AG04450 (cell line): Measurements from ENCODE around the gene FAM9A. TPM values are rescaled to one million over a fixed set of nuclear protein-coding genes. Genes with fewer than 3 reads are reported as not detected.
"Not testable (repeated sequence)": the region's sequence is repeated elsewhere in the genome, so short reads cannot be mapped to it uniquely, and the experiment has no call there.

Experiments
- CTCF ChIA-PET: fragments of 300-600, 350-600 bp; formaldehyde crosslinking; extraction: SDS; loops from one replicate; lab custom pipeline; 2022; ENCODE audit warnings: antibody characterized with exemption, inconsistent platforms; lab: Charles Lee
- POLR2A ChIA-PET: fragments of 350-600 bp; formaldehyde crosslinking; extraction: SDS; loops from one replicate; lab custom pipeline; 2021; ENCODE audit warnings: antibody characterized with exemption, inconsistent platforms; lab: Yijun Ruan, JAX
- DNase-seq: peaks from one replicate; pipeline ENCODE4 v3.0.0-alpha.2; 2011; ENCODE audit warnings: low read depth, low spot score
- H3K27ac ChIP-seq: one replicate; pipeline ENCODE4 v1.5.1; 2012; ENCODE audit warnings: low read depth, low read length, control low read depth
- H3K27me3 ChIP-seq: one replicate; pipeline ENCODE4 v1.6.0; 2012; ENCODE audit warnings: low read length; ENCODE audit not compliant: control insufficient read depth, insufficient read depth
- H3K4me3 ChIP-seq: 2 replicates; pipeline ENCODE4 v1.5.1; 2011; ENCODE audit warnings: mild to moderate bottlenecking, low read depth, low read length, control low read depth
- H3K9me3 ChIP-seq: 2 replicates; pipeline ENCODE4 v1.5.1; 2012; ENCODE audit warnings: low read length; ENCODE audit not compliant: control insufficient read depth, insufficient read depth
- polyA plus RNA-seq: library from polyadenylated mRNA; depleted of rRNA; stranded (reverse); fragments of >200 nt; gene quantifications from 2 replicates; pipeline ENCODE4 v1.2.3, GENCODE V29; 2011
- TF ChIP-seq, protein P1 (sequence below): IDR thresholded peaks from 2 replicates; pipeline ENCODE4 v1.5.1; 2011; ENCODE audit warnings: low read depth, low read length, control low read depth, inconsistent platforms

The FAM9A gene
- polyA plus RNA-seq, 1 experiment: not detected

DNA sequence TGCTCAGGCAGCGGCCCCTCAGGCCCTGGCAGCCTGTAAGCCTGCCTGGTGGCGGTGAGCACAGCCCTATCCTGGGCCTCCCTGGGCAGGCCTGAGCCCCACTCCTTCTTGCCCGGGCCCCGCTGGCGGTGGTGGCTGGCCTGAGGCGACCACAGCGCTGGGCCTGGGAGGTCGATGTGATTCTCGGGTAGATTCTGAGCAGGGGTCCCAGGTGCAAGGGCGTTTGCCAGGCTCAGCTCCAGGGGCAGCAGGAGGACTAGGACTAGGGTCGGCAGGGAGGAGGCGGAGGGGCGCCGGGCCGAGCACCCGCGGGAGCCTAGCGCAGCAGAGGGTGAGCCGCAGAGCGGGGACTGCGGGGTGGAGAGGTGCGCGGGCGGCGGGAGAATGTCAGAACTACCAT, 17.0 kb downstream of the FAM9A start:
- TF ChIP-seq, protein P1, sequence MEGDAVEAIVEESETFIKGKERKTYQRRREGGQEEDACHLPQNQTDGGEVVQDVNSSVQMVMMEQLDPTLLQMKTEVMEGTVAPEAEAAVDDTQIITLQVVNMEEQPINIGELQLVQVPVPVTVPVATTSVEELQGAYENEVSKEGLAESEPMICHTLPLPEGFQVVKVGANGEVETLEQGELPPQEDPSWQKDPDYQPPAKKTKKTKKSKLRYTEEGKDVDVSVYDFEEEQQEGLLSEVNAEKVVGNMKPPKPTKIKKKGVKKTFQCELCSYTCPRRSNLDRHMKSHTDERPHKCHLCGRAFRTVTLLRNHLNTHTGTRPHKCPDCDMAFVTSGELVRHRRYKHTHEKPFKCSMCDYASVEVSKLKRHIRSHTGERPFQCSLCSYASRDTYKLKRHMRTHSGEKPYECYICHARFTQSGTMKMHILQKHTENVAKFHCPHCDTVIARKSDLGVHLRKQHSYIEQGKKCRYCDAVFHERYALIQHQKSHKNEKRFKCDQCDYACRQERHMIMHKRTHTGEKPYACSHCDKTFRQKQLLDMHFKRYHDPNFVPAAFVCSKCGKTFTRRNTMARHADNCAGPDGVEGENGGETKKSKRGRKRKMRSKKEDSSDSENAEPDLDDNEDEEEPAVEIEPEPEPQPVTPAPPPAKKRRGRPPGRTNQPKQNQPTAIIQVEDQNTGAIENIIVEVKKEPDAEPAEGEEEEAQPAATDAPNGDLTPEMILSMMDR: no peak

DNA sequence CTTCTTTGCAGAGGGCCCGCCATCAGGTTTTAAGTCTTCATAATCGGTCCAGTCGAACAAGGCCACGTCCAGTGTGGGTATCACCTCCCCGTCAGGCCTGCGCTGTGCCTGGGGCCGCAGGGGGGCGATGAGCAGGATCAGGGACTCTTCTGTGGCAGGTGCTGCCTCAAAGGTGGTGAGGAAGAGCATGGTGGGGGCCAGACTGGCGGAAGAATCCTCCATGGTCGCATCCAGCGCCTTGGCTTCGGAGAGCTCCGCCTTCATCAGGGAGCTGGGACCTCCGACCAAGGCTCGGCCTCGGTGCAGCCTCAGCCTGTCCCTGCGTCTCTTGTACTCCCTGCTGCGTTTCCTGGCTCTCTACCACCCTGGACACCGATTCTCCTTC, 17.5 kb downstream of the FAM9A start:
- no peak for DNase-seq
- no peak overlapping the region for H3K27ac ChIP-seq
- H3K27me3 ChIP-seq: no peaks in the 10 kb centered on the region
- H3K4me3 ChIP-seq: no peak overlapping the region
- H3K9me3 ChIP-seq: peaks cover 13% of the 10 kb centered on the region; the same call in 1 of the 2 replicates
- TF ChIP-seq, protein P1: no peak
- ChIA-PET CTCF (interaction anchor here (1.4 kb wide), 1 partner anchor 9 kb away, joined by 3 read pairs; no protein-coding TSS in a partner anchor), POLR2A (no interaction called here)

More for the DNA sequence above, 17.0 kb downstream of the FAM9A start:
- H3K4me3 ChIP-seq: no peak overlapping the region
- CTCF ChIA-PET: no interaction called here
- H3K27me3 ChIP-seq: no peaks in the 10 kb centered on the region
- POLR2A ChIA-PET: no interaction called here
- peaks cover 13% of the 10 kb centered on the region; the same call in 1 of the 2 replicates for H3K9me3 ChIP-seq
- H3K27ac ChIP-seq: no peak overlapping the region
- DNase-seq: no peak

DNA sequence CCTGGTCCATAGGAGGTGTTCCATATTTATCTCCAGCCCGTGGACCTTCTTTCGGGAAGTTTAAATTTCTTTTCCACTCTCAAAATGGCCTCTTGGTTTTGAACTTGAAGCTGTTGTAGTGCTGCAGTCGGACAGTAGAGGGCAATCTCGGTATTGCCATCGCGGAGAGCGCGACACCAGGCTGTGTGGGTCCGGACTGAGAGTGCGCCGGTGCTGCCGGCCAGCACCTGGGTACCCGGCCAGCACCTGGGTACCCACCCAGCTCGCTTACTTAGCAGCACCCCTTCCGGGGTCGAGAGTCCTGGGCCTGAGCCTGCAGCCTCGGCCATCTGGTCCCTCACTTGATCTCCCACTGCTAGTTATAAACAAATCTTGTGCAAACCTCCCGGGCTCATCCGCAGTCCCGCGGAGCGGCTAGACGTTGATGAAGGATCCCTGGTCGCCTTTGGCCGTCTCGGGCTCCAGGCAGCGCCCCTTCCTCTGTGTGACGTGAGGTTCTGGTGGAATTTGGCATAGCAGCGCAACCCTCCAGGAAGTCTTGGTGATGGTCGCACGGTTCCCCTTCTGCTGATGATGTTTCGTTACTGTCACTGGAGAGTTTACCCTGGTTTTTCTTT, 18.0 kb downstream of the FAM9A start:
- no peak overlapping the region for H3K27ac ChIP-seq
- CTCF ChIA-PET: interaction anchor here (1.4 kb wide), 1 partner anchor 9 kb away, joined by 3 read pairs; no protein-coding TSS in a partner anchor
- no peak overlapping the region for H3K4me3 ChIP-seq
- POLR2A ChIA-PET: no interaction called here
- H3K9me3 ChIP-seq: peaks cover 13% of the 10 kb centered on the region; the same call in 1 of the 2 replicates
- TF ChIP-seq, protein P1: peak; percentile 43
- H3K27me3 ChIP-seq: no peaks in the 10 kb centered on the region
- DNase-seq: no peak

DNA sequence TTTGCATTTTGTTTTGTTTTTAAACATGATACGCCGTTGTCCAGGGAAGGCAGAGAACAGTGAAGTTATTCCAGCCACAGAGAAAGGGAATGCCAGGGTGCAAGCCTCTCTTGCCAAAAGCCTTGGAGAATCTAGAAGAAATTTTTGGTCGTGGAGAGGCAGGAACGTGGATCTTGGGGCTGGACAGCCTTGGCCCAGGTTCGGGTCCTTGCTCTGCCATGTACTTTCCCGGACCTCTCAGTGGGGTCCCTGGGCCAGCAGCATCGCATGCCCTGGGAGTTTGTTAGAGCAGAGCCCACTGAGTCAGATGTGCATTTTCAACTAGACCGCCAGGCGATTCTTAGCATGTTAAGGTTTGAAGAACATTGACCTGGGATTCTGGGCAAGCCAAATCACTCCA, 18.6 kb downstream of the FAM9A start:
- TF ChIP-seq, protein P1: no peak
- no peak overlapping the region for H3K27ac ChIP-seq
- H3K9me3 ChIP-seq: peaks cover 13% of the 10 kb centered on the region; the same call in 1 of the 2 replicates
- ChIA-PET CTCF (interaction anchor here (1.4 kb wide), 1 partner anchor 8 kb away, joined by 3 read pairs; no protein-coding TSS in a partner anchor), POLR2A (no interaction called here)
- H3K27me3 ChIP-seq: no peaks in the 10 kb centered on the region
- H3K4me3 ChIP-seq: no peak overlapping the region
- DNase-seq: no peak

DNA sequence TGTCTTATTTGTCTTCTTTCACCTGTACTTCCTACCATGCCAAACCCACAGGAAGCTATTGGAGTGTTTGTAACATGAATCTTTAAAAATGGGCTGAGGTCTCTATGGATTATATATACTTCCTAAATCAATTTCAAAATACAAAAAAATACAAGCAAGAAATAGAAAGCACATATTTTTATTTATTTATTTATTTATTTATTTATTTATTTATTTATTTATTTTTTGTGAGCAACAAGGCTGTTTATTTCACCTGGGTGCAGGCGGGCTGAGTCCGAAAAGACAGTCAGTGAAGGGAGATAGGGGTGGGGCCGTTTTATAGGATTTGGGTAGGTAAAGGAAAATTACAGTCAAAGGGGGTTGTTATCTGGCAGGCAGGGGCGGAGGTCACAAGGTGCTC, 19.3 kb downstream of the FAM9A start:
- H3K4me3 ChIP-seq, CTCF ChIA-PET, DNase-seq, POLR2A ChIA-PET, H3K27ac ChIP-seq, H3K27me3 ChIP-seq: not testable (repeated sequence)
- peaks cover 13% of the 10 kb centered on the region; the same call in 1 of the 2 replicates for H3K9me3 ChIP-seq
